Left ventricle myocardium inferior (tissue), 1 donor: ENCODE data around the gene HOXA7. TPM values are rescaled to one million over a fixed set of nuclear protein-coding genes. Genes with fewer than 3 reads are reported as not detected.

Source experiments
- DNase-seq: peaks from one replicate; pipeline ENCODE4 v3.0.0-alpha.2; 2020
- H3K27ac ChIP-seq: fragments of 200-600 bp; replicated peaks from 2 replicates; pipeline ENCODE4 v1.8.0; 2021
- H3K27me3 ChIP-seq: fragments of 200-600 bp; 2 replicates; pipeline ENCODE4 v1.8.0; 2021; ENCODE audit warnings: low read depth
- H3K36me3 ChIP-seq: fragments of 200-600 bp; 2 replicates; pipeline ENCODE4 v1.8.0; 2021
- H3K4me1 ChIP-seq: fragments of 200-600 bp; 2 replicates; pipeline ENCODE4 v1.8.0; 2021
- H3K4me3 ChIP-seq: fragments of 200-600 bp; 2 replicates; pipeline ENCODE4 v1.8.0; 2021; ENCODE audit warnings: mild to moderate bottlenecking, moderate library complexity
- H3K9me3 ChIP-seq: fragments of 200-600 bp; replicated peaks from 2 replicates; pipeline ENCODE4 v1.8.0; 2021
- intact Hi-C: fragments of 100-400 bp; cut with micrococcal nuclease; formaldehyde crosslinking; loops from one replicate; pipeline ENCODE4 v1.11.0; 2022
- total RNA-seq: library from RNA; stranded (reverse); fragmentation: NEBNext Ultra II Directional; extraction: Animal tissue kit (Norgen Biotek cat#: 25700); gene quantifications from one replicate; pipeline ENCODE4 v1.2.1, GENCODE V29; 2021
- TF ChIP-seq, protein P1 (sequence below): fragments of 200-600 bp; IDR thresholded peaks from 2 replicates; pipeline ENCODE4 v1.8.0; 2021; ENCODE audit warnings: antibody characterized with exemption, mild to moderate bottlenecking, borderline replicate concordance
- donor health status: DM: no; HTN: yes; CAD: no; lungs with severe emphysema.

The HOXA7 gene
- total RNA-seq, 1 donor from 2014 or later, result 0.36 TPM

DNA sequence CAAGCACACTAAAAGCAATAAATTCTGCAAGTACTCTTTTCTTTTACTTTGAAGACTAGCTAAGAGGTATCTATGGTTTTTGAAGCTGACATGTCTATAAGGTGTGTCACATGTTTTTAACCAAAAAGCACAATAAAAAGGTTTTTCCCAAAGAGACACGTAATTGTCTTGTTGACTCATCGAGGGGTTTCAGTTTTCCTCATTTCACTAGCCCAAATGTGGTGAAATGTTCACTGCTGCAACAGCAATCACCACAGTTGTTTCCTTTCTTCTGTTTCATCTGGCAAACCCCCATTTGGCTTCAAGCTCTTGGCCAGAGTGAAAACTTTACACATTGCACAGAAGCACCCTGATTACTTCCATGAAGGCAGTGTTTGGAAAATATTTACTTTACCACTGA is 22.1 kb downstream of the HOXA7 start:
- no peak for DNase-seq
- H3K4me3 ChIP-seq, result no peak overlapping the region
- no peaks in the 10 kb centered on the region for H3K9me3 ChIP-seq
- H3K4me1 ChIP-seq, result peaks cover 12% of the 10 kb centered on the region
- H3K27me3 ChIP-seq, result peaks cover 100% of the 10 kb centered on the region
- H3K27ac ChIP-seq, result no peak overlapping the region
- intact Hi-C loops, result no loop called here
- TF ChIP-seq, protein P1, sequence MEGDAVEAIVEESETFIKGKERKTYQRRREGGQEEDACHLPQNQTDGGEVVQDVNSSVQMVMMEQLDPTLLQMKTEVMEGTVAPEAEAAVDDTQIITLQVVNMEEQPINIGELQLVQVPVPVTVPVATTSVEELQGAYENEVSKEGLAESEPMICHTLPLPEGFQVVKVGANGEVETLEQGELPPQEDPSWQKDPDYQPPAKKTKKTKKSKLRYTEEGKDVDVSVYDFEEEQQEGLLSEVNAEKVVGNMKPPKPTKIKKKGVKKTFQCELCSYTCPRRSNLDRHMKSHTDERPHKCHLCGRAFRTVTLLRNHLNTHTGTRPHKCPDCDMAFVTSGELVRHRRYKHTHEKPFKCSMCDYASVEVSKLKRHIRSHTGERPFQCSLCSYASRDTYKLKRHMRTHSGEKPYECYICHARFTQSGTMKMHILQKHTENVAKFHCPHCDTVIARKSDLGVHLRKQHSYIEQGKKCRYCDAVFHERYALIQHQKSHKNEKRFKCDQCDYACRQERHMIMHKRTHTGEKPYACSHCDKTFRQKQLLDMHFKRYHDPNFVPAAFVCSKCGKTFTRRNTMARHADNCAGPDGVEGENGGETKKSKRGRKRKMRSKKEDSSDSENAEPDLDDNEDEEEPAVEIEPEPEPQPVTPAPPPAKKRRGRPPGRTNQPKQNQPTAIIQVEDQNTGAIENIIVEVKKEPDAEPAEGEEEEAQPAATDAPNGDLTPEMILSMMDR, result no peak
- no peaks in the 10 kb centered on the region for H3K36me3 ChIP-seq

GRCh38 chr7:27133409-27134231 is 22.9 kb downstream of the HOXA7 start:
- intact Hi-C loops, result no loop called here
- H3K27ac ChIP-seq, result no peak overlapping the region

DNA sequence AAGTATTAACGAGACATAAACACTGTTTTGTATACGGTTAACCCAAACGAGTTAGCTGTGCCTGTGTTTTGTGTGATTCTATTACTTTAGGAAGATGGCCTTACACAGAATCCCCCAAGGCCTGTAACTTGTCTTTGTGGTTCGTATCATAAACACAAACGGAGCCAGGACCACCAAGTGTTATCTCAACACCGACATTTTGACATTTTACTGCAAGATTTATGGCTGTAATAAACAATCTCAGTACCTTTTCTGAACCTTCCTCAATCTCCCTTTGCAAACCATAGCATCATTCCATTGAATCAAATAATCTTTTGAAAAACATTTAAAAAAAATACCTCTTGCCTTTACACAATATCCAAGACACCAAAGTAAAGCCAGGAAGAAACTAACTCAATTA is 23.5 kb downstream of the HOXA7 start:
- Histone ChIP-seq H3K36me3 (no peaks in the 10 kb centered on the region), H3K27ac (no peak overlapping the region), H3K27me3 (peaks cover 100% of the 10 kb centered on the region), H3K4me1 (peaks cover 10% of the 10 kb centered on the region), H3K4me3 (no peak overlapping the region), H3K9me3 (no peaks in the 10 kb centered on the region)
- no peak for DNase-seq
- intact Hi-C loops, result no loop called here
- TF ChIP-seq, protein P1, result no peak

More at GRCh38 chr7:27133409-27134231, 22.9 kb downstream of the HOXA7 start:
- Histone ChIP-seq H3K4me3 (no peak overlapping the region), H3K27me3 (peaks cover 100% of the 10 kb centered on the region), H3K4me1 (peaks cover 10% of the 10 kb centered on the region), H3K9me3 (no peaks in the 10 kb centered on the region), H3K36me3 (no peaks in the 10 kb centered on the region)
- TF ChIP-seq, protein P1, result no peak
- DNase-seq, result no peak

GRCh38 chr7:27132214-27132613 is 24.3 kb downstream of the HOXA7 start:
- DNase-seq, result no peak
- no peaks in the 10 kb centered on the region for H3K9me3 ChIP-seq
- peaks cover 10% of the 10 kb centered on the region for H3K4me1 ChIP-seq
- H3K27ac ChIP-seq, result no peak overlapping the region
- TF ChIP-seq, protein P1, result no peak
- peaks cover 100% of the 10 kb centered on the region for H3K27me3 ChIP-seq
- no peaks in the 10 kb centered on the region for H3K36me3 ChIP-seq
- intact Hi-C loops, result no loop called here
- no peak overlapping the region for H3K4me3 ChIP-seq

- H3K4me3 ChIP-seq, result peak overlapping the region; percentile 67
- no peak for DNase-seq
- H3K4me1 ChIP-seq, result peaks cover 10% of the 10 kb centered on the region
- H3K36me3 ChIP-seq, result no peaks in the 10 kb centered on the region
- peaks cover 100% of the 10 kb centered on the region for H3K27me3 ChIP-seq
- no peaks in the 10 kb centered on the region for H3K9me3 ChIP-seq
- TF ChIP-seq, protein P1, result no peak
- intact Hi-C loops, result no loop called here
- H3K27ac ChIP-seq, result no peak overlapping the region
Measured at GRCh38 chr7:27131390-27131819, 25.1 kb downstream of the HOXA7 start.
